ENCODE data around the gene STXBP4. TPM values are rescaled to one million over a fixed set of nuclear protein-coding genes. Genes with fewer than 3 reads are reported as not detected.

The STXBP4 gene
- total RNA-seq, 1 donor from 2014 or later: 12.6 TPM

- Mint-ChIP-seq H3K27ac (ENCODE audit: unreplicated experiment) (no peak overlapping the region), H3K27me3 (ENCODE audit: low read depth, unreplicated experiment) (no peaks in the 10 kb centered on the region), H3K4me1 (ENCODE audit: low read depth, unreplicated experiment) (no peaks in the 10 kb centered on the region), H3K9me3 (ENCODE audit: unreplicated experiment) (no peaks in the 10 kb centered on the region), H3K36me3 (ENCODE audit: low read depth, unreplicated experiment) (no peaks in the 10 kb centered on the region), H3K4me3 (ENCODE audit: unreplicated experiment) (no peak overlapping the region)
- Histone ChIP-seq H3K4me3 (ENCODE audit: insufficient read depth, low read depth, low read length) (no peak overlapping the region), H3K79me2 (ENCODE audit: insufficient read depth, low read length) (no peaks in the 10 kb centered on the region), H3K9me3 (ENCODE audit: insufficient read depth, low read depth, low read length) (no peaks in the 10 kb centered on the region), H2AFZ (ENCODE audit: low read depth, low read length) (no peak overlapping the region), H4K20me1 (ENCODE audit: insufficient read depth, low read length) (no peaks in the 10 kb centered on the region), H3K36me3 (ENCODE audit: insufficient read depth, low read length) (no peaks in the 10 kb centered on the region), H3K9ac (ENCODE audit: low read length) (no peak overlapping the region), H3K4me1 (ENCODE audit: insufficient read depth, low read length) (no peaks in the 10 kb centered on the region), H3K4me2 (ENCODE audit: low read length) (no peak overlapping the region), H3K27ac (ENCODE audit: low read depth, low read length) (no peak overlapping the region), H3K27me3 (ENCODE audit: insufficient read depth, low read length) (no peaks in the 10 kb centered on the region)
- DNase-seq (ENCODE audit: low read depth) (no peak), FAIRE-seq (no peak)
- TF ChIP-seq EZH2 (IDR thresholded peaks at IDR 0.05; ENCODE audit: insufficient read depth, low read length): no peak
- no peak for TF ChIP-seq CTCF (IDR thresholded peaks at IDR 0.05; ENCODE audit: insufficient read depth, low read depth, low read length)
Measured at GRCh38 chr17:55212880-55213279, 244.3 kb downstream of the STXBP4 start.

GRCh38 chr17:55215711-55216110 lies 247.1 kb downstream of the STXBP4 start:
- no peaks in the 10 kb centered on the region for H3K9me3 Mint-ChIP-seq (ENCODE audit: unreplicated experiment)
- H3K27ac ChIP-seq (ENCODE audit: low read depth, low read length): no peak overlapping the region
- TF ChIP-seq CTCF (IDR thresholded peaks at IDR 0.05; ENCODE audit: insufficient read depth, low read depth, low read length): no peak
- TF ChIP-seq EZH2 (IDR thresholded peaks at IDR 0.05; ENCODE audit: insufficient read depth, low read length): no peak

GRCh38 chr17:55216888-55217287 lies 248.3 kb downstream of the STXBP4 start:
- FAIRE-seq (no peak), DNase-seq (ENCODE audit: low read depth) (no peak)
- Histone ChIP-seq H3K4me1 (ENCODE audit: insufficient read depth, low read length) (no peaks in the 10 kb centered on the region), H2AFZ (ENCODE audit: low read depth, low read length) (no peak overlapping the region), H3K9ac (ENCODE audit: low read length) (no peak overlapping the region), H3K27ac (ENCODE audit: low read depth, low read length) (no peak overlapping the region), H4K20me1 (ENCODE audit: insufficient read depth, low read length) (no peaks in the 10 kb centered on the region), H3K36me3 (ENCODE audit: insufficient read depth, low read length) (no peaks in the 10 kb centered on the region), H3K9me3 (ENCODE audit: insufficient read depth, low read depth, low read length) (no peaks in the 10 kb centered on the region), H3K4me2 (ENCODE audit: low read length) (no peak overlapping the region), H3K79me2 (ENCODE audit: insufficient read depth, low read length) (no peaks in the 10 kb centered on the region), H3K27me3 (ENCODE audit: insufficient read depth, low read length) (no peaks in the 10 kb centered on the region), H3K4me3 (ENCODE audit: insufficient read depth, low read depth, low read length) (no peak overlapping the region)
- no peaks in the 10 kb centered on the region for H3K36me3 Mint-ChIP-seq (ENCODE audit: low read depth, unreplicated experiment)
- H3K27ac Mint-ChIP-seq (ENCODE audit: unreplicated experiment): no peak overlapping the region
- H3K9me3 Mint-ChIP-seq (ENCODE audit: unreplicated experiment): no peaks in the 10 kb centered on the region
- no peak overlapping the region for H3K4me3 Mint-ChIP-seq (ENCODE audit: unreplicated experiment)
- TF ChIP-seq CTCF (IDR thresholded peaks at IDR 0.05; ENCODE audit: insufficient read depth, low read depth, low read length): no peak
- no peak for TF ChIP-seq EZH2 (IDR thresholded peaks at IDR 0.05; ENCODE audit: insufficient read depth, low read length)
- H3K27me3 Mint-ChIP-seq (ENCODE audit: low read depth, unreplicated experiment): no peaks in the 10 kb centered on the region
- no peaks in the 10 kb centered on the region for H3K4me1 Mint-ChIP-seq (ENCODE audit: low read depth, unreplicated experiment)

More at GRCh38 chr17:55215711-55216110, 247.1 kb downstream of the STXBP4 start:
- FAIRE-seq: no peak
- Mint-ChIP-seq H3K36me3 (ENCODE audit: low read depth, unreplicated experiment) (no peaks in the 10 kb centered on the region), H3K27ac (ENCODE audit: unreplicated experiment) (no peak overlapping the region), H3K27me3 (ENCODE audit: low read depth, unreplicated experiment) (no peaks in the 10 kb centered on the region), H3K4me3 (ENCODE audit: unreplicated experiment) (no peak overlapping the region), H3K4me1 (ENCODE audit: low read depth, unreplicated experiment) (no peaks in the 10 kb centered on the region)
- no peaks in the 10 kb centered on the region for H4K20me1 ChIP-seq (ENCODE audit: insufficient read depth, low read length)
- H3K36me3 ChIP-seq (ENCODE audit: insufficient read depth, low read length): no peaks in the 10 kb centered on the region
- H3K27me3 ChIP-seq (ENCODE audit: insufficient read depth, low read length): no peaks in the 10 kb centered on the region
- no peak for DNase-seq (ENCODE audit: low read depth)
- H2AFZ ChIP-seq (ENCODE audit: low read depth, low read length): no peak overlapping the region
- H3K79me2 ChIP-seq (ENCODE audit: insufficient read depth, low read length): no peaks in the 10 kb centered on the region
- no peak overlapping the region for H3K4me2 ChIP-seq (ENCODE audit: low read length)
- no peak overlapping the region for H3K4me3 ChIP-seq (ENCODE audit: insufficient read depth, low read depth, low read length)
- no peak overlapping the region for H3K9ac ChIP-seq (ENCODE audit: low read length)
- no peaks in the 10 kb centered on the region for H3K9me3 ChIP-seq (ENCODE audit: insufficient read depth, low read depth, low read length)
- H3K4me1 ChIP-seq (ENCODE audit: insufficient read depth, low read length): no peaks in the 10 kb centered on the region
